Measurements from ENCODE around the gene EDA.
"Not testable (repeated sequence)": the region's sequence is repeated elsewhere in the genome, so short reads cannot be mapped to it uniquely, and the experiment has no call there.

Gene EDA

GRCh38 chrX:69993494-69993893, 377.6 kb downstream of the EDA start:
- Histone ChIP-seq H3K9ac (ENCODE audit: low read length in 2 of 2) (no peak overlapping the region), H3K9me3 (ENCODE audit: control insufficient read depth in 2 of 2, low read length in 2 of 2) (no peaks in the 10 kb centered on the region), H3K4me3 (ENCODE audit: low read length in 2 of 2) (no peak overlapping the region), H3K27ac (ENCODE audit: low read length) (no peak overlapping the region), H3K36me3 (ENCODE audit: control insufficient read depth in 2 of 2, insufficient read depth in 2 of 2, low read length in 2 of 2) (no peaks in the 10 kb centered on the region), H3K27me3 (ENCODE audit: control insufficient read depth in 1 of 2, insufficient read depth in 2 of 2, low read length in 2 of 2) (peaks cover 0 to 6% of the 10 kb centered on the region in 2 donors), H3K4me1 (ENCODE audit: control insufficient read depth, insufficient read depth, low read length) (no peaks in the 10 kb centered on the region)

- H3K36me3 ChIP-seq (ENCODE audit: control insufficient read depth in 2 of 2, insufficient read depth in 2 of 2, low read length in 2 of 2) = no peaks in the 10 kb centered on the region
- no peaks in the 10 kb centered on the region for H3K9me3 ChIP-seq (ENCODE audit: control insufficient read depth in 2 of 2, low read length in 2 of 2)
- no peaks in the 10 kb centered on the region for H3K4me1 ChIP-seq (ENCODE audit: control insufficient read depth, insufficient read depth, low read length)
- H3K27me3 ChIP-seq (ENCODE audit: control insufficient read depth in 1 of 2, insufficient read depth in 2 of 2, low read length in 2 of 2) = peaks cover 0 to 2% of the 10 kb centered on the region in 2 donors
- no peak overlapping the region for H3K4me3 ChIP-seq (ENCODE audit: low read length in 2 of 2)
- no peak overlapping the region for H3K9ac ChIP-seq (ENCODE audit: low read length in 2 of 2)
- no peak overlapping the region for H3K27ac ChIP-seq (ENCODE audit: low read length)
Measured at GRCh38 chrX:69995362-69996112, 379.6 kb downstream of the EDA start.

- Histone ChIP-seq H3K27me3 (ENCODE audit: control insufficient read depth in 1 of 2, insufficient read depth in 2 of 2, low read length in 2 of 2) (peaks cover 0 to 2% of the 10 kb centered on the region in 2 donors), H3K9ac (ENCODE audit: low read length in 2 of 2) (no peak overlapping the region), H3K4me3 (ENCODE audit: low read length in 2 of 2) (no peak overlapping the region), H3K27ac (ENCODE audit: low read length) (no peak overlapping the region), H3K4me1 (ENCODE audit: control insufficient read depth, insufficient read depth, low read length) (no peaks in the 10 kb centered on the region), H3K9me3 (ENCODE audit: control insufficient read depth in 2 of 2, low read length in 2 of 2) (no peaks in the 10 kb centered on the region), H3K36me3 (ENCODE audit: control insufficient read depth in 2 of 2, insufficient read depth in 2 of 2, low read length in 2 of 2) (no peaks in the 10 kb centered on the region)
Measured at GRCh38 chrX:69996113-69996468, 380.2 kb downstream of the EDA start.

GRCh38 chrX:69998299-69998698, 382.4 kb downstream of the EDA start:
- not testable (repeated sequence) for H3K36me3 ChIP-seq (ENCODE audit: control insufficient read depth in 2 of 2, insufficient read depth in 2 of 2, low read length in 2 of 2); H3K4me3 ChIP-seq (ENCODE audit: low read length in 2 of 2); H3K27me3 ChIP-seq (ENCODE audit: control insufficient read depth in 1 of 2, insufficient read depth in 2 of 2, low read length in 2 of 2); H3K4me1 ChIP-seq (ENCODE audit: control insufficient read depth, insufficient read depth, low read length); H3K9ac ChIP-seq (ENCODE audit: low read length in 2 of 2); H3K9me3 ChIP-seq (ENCODE audit: control insufficient read depth in 2 of 2, low read length in 2 of 2); H3K27ac ChIP-seq (ENCODE audit: low read length)

GRCh38 chrX:70001269-70001668, 385.4 kb downstream of the EDA start:
- H3K36me3 ChIP-seq (ENCODE audit: control insufficient read depth in 2 of 2, insufficient read depth in 2 of 2, low read length in 2 of 2) = no peaks in the 10 kb centered on the region
- H3K9me3 ChIP-seq (ENCODE audit: control insufficient read depth in 2 of 2, low read length in 2 of 2) = no peaks in the 10 kb centered on the region
- H3K4me3 ChIP-seq (ENCODE audit: low read length in 2 of 2) = no peak overlapping the region
- H3K4me1 ChIP-seq (ENCODE audit: control insufficient read depth, insufficient read depth, low read length) = no peaks in the 10 kb centered on the region
- no peak overlapping the region for H3K27ac ChIP-seq (ENCODE audit: low read length)
- peaks cover 0 to 2% of the 10 kb centered on the region in 2 donors for H3K27me3 ChIP-seq (ENCODE audit: control insufficient read depth in 1 of 2, insufficient read depth in 2 of 2, low read length in 2 of 2)
- H3K9ac ChIP-seq (ENCODE audit: low read length in 2 of 2) = no peak overlapping the region

GRCh38 chrX:70001708-70002341, 385.9 kb downstream of the EDA start:
- Histone ChIP-seq H3K4me3 (ENCODE audit: low read length in 2 of 2) (no peak overlapping the region), H3K4me1 (ENCODE audit: control insufficient read depth, insufficient read depth, low read length) (no peaks in the 10 kb centered on the region), H3K27me3 (ENCODE audit: control insufficient read depth in 1 of 2, insufficient read depth in 2 of 2, low read length in 2 of 2) (peaks cover 0 to 2% of the 10 kb centered on the region in 2 donors), H3K36me3 (ENCODE audit: control insufficient read depth in 2 of 2, insufficient read depth in 2 of 2, low read length in 2 of 2) (no peaks in the 10 kb centered on the region), H3K9me3 (ENCODE audit: control insufficient read depth in 2 of 2, low read length in 2 of 2) (no peaks in the 10 kb centered on the region), H3K27ac (ENCODE audit: low read length) (no peak overlapping the region), H3K9ac (ENCODE audit: low read length in 2 of 2) (no peak overlapping the region)

GRCh38 chrX:70007946-70008345, 392.0 kb downstream of the EDA start:
- H3K27me3 ChIP-seq (ENCODE audit: control insufficient read depth in 1 of 2, insufficient read depth in 2 of 2, low read length in 2 of 2) = peaks cover 0 to 5% of the 10 kb centered on the region in 2 donors
- no peaks in the 10 kb centered on the region for H3K4me1 ChIP-seq (ENCODE audit: control insufficient read depth, insufficient read depth, low read length)
- no peak overlapping the region for H3K9ac ChIP-seq (ENCODE audit: low read length in 2 of 2)
- H3K9me3 ChIP-seq (ENCODE audit: control insufficient read depth in 2 of 2, low read length in 2 of 2) = no peaks in the 10 kb centered on the region
- H3K36me3 ChIP-seq (ENCODE audit: control insufficient read depth in 2 of 2, insufficient read depth in 2 of 2, low read length in 2 of 2) = no peaks in the 10 kb centered on the region
- H3K4me3 ChIP-seq (ENCODE audit: low read length in 2 of 2) = no peak overlapping the region
- H3K27ac ChIP-seq (ENCODE audit: low read length) = no peak overlapping the region

GRCh38 chrX:70009049-70009448, 393.1 kb downstream of the EDA start:
- H3K9me3 ChIP-seq (ENCODE audit: control insufficient read depth in 2 of 2, low read length in 2 of 2) = no peaks in the 10 kb centered on the region
- no peaks in the 10 kb centered on the region for H3K36me3 ChIP-seq (ENCODE audit: control insufficient read depth in 2 of 2, insufficient read depth in 2 of 2, low read length in 2 of 2)
- H3K27me3 ChIP-seq (ENCODE audit: control insufficient read depth in 1 of 2, insufficient read depth in 2 of 2, low read length in 2 of 2) = peaks cover 0 to 14% of the 10 kb centered on the region in 2 donors
- H3K9ac ChIP-seq (ENCODE audit: low read length in 2 of 2) = no peak overlapping the region
- no peak overlapping the region for H3K27ac ChIP-seq (ENCODE audit: low read length)
- no peaks in the 10 kb centered on the region for H3K4me1 ChIP-seq (ENCODE audit: control insufficient read depth, insufficient read depth, low read length)
- no peak overlapping the region for H3K4me3 ChIP-seq (ENCODE audit: low read length in 2 of 2)

GRCh38 chrX:70009970-70010369, 394.1 kb downstream of the EDA start:
- no peaks in the 10 kb centered on the region for H3K9me3 ChIP-seq (ENCODE audit: control insufficient read depth in 2 of 2, low read length in 2 of 2)
- H3K27me3 ChIP-seq (ENCODE audit: control insufficient read depth in 1 of 2, insufficient read depth in 2 of 2, low read length in 2 of 2) = peaks cover 0 to 14% of the 10 kb centered on the region in 2 donors
- no peaks in the 10 kb centered on the region for H3K4me1 ChIP-seq (ENCODE audit: control insufficient read depth, insufficient read depth, low read length)
- H3K4me3 ChIP-seq (ENCODE audit: low read length in 2 of 2) = no peak overlapping the region
- no peak overlapping the region for H3K9ac ChIP-seq (ENCODE audit: low read length in 2 of 2)
- no peak overlapping the region for H3K27ac ChIP-seq (ENCODE audit: low read length)
- no peaks in the 10 kb centered on the region for H3K36me3 ChIP-seq (ENCODE audit: control insufficient read depth in 2 of 2, insufficient read depth in 2 of 2, low read length in 2 of 2)

GRCh38 chrX:70012756-70013155, 396.8 kb downstream of the EDA start:
- peaks cover 0 to 14% of the 10 kb centered on the region in 2 donors for H3K27me3 ChIP-seq (ENCODE audit: control insufficient read depth in 1 of 2, insufficient read depth in 2 of 2, low read length in 2 of 2)
- H3K27ac ChIP-seq (ENCODE audit: low read length) = no peak overlapping the region
- no peaks in the 10 kb centered on the region for H3K4me1 ChIP-seq (ENCODE audit: control insufficient read depth, insufficient read depth, low read length)

More at GRCh38 chrX:70012756-70013155, 396.8 kb downstream of the EDA start:
- Histone ChIP-seq H3K9me3 (ENCODE audit: control insufficient read depth in 2 of 2, low read length in 2 of 2) (no peaks in the 10 kb centered on the region), H3K4me3 (ENCODE audit: low read length in 2 of 2) (no peak overlapping the region), H3K9ac (ENCODE audit: low read length in 2 of 2) (no peak overlapping the region), H3K36me3 (ENCODE audit: control insufficient read depth in 2 of 2, insufficient read depth in 2 of 2, low read length in 2 of 2) (no peaks in the 10 kb centered on the region)
